Fibroblast of pulmonary artery (primary cell): ENCODE results near the gene ISL2.

Experiments used
- DNase-seq: peaks from one replicate; pipeline ENCODE4 v3.0.0-alpha.2; 2010; ENCODE audit warnings: low read depth
- H3K4me3 ChIP-seq: replicated peaks from 2 replicates; pipeline ENCODE4 v1.5.1; 2011; ENCODE audit warnings: low read depth, mild to moderate bottlenecking, control low read depth, low read length, moderate library complexity
- CTCF ChIP-seq: IDR thresholded peaks from 2 replicates; pipeline ENCODE4 v1.5.1; 2011; ENCODE audit warnings: mild to moderate bottlenecking, control low read depth, low read length, inconsistent platforms; ENCODE audit errors: missing control alignments

The ISL2 gene

GRCh38 chr15:76328106-76328696 is 8.4 kb upstream of the ISL2 start:
- H3K4me3 ChIP-seq = no peak overlapping the region
- no peak for TF ChIP-seq CTCF
- no peak for DNase-seq

GRCh38 chr15:76328958-76329357 is 7.6 kb upstream of the ISL2 start:
- DNase-seq = no peak
- TF ChIP-seq CTCF = no peak
- no peak overlapping the region for H3K4me3 ChIP-seq

- TF ChIP-seq CTCF = peak; percentile 74
- peak; percentile 71 for DNase-seq
These were observed 6.4 kb upstream of the ISL2 start for GRCh38 chr15:76330080-76330680.

GRCh38 chr15:76332796-76333195 is 3.8 kb upstream of the ISL2 start:
- TF ChIP-seq CTCF = no peak
- H3K4me3 ChIP-seq = no peak overlapping the region
- no peak for DNase-seq

More at GRCh38 chr15:76330080-76330680, 6.4 kb upstream of the ISL2 start:
- H3K4me3 ChIP-seq = no peak overlapping the region

GRCh38 chr15:76333309-76333708 is 3.3 kb upstream of the ISL2 start:
- TF ChIP-seq CTCF = no peak
- no peak overlapping the region for H3K4me3 ChIP-seq
- no peak for DNase-seq

- no peak overlapping the region for H3K4me3 ChIP-seq
- peak; percentile 22 for TF ChIP-seq CTCF
- no peak for DNase-seq
These were observed 2.7 kb upstream of the ISL2 start for GRCh38 chr15:76333720-76334437.
